AG10803 (cell line): ENCODE results near the gene CYS1.
"Not testable (repeated sequence)": the region's sequence is repeated elsewhere in the genome, so short reads cannot be mapped to it uniquely, and the experiment has no call there.

Source experiments
- DNase-seq: peaks from one replicate; pipeline ENCODE4 v3.0.0; 2010; ENCODE audit warnings: low read depth
- H3K4me3 ChIP-seq: 2 replicates; pipeline ENCODE4 v1.5.1; 2011; ENCODE audit warnings: mild to moderate bottlenecking, low read length, control low read depth
- TF ChIP-seq, protein P1 (sequence below): conservative IDR thresholded peaks from 2 replicates; pipeline ENCODE4 v1.5.1; 2011; ENCODE audit warnings: mild to moderate bottlenecking, low read length, control low read depth, inconsistent platforms

CYS1 gene

GRCh38 chr2:10017313-10017941 is 62.8 kb downstream of the CYS1 start:
- no peak for DNase-seq

DNA sequence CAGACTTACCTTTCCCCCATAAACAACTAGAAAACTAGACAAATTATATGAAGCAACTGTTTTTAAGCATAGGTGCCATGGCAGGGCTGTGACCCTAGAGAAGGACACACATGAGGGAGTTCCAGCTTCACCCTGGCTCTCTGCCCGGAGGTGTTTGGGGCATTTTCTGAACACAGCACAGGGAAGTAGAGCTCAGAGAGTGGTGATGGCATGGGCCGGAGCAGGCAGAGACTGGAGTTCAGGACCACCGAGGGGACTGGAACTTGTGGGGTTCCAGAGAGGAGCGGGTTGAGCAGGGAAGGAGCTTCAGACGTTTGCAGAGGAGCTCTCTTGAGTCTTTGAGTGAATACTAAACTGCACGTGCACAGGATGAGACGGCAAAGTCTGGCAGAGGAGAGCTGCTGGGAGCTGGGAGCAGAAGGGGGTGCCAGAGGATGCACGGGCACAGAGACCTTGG is 63.4 kb downstream of the CYS1 start:
- TF ChIP-seq, protein P1, sequence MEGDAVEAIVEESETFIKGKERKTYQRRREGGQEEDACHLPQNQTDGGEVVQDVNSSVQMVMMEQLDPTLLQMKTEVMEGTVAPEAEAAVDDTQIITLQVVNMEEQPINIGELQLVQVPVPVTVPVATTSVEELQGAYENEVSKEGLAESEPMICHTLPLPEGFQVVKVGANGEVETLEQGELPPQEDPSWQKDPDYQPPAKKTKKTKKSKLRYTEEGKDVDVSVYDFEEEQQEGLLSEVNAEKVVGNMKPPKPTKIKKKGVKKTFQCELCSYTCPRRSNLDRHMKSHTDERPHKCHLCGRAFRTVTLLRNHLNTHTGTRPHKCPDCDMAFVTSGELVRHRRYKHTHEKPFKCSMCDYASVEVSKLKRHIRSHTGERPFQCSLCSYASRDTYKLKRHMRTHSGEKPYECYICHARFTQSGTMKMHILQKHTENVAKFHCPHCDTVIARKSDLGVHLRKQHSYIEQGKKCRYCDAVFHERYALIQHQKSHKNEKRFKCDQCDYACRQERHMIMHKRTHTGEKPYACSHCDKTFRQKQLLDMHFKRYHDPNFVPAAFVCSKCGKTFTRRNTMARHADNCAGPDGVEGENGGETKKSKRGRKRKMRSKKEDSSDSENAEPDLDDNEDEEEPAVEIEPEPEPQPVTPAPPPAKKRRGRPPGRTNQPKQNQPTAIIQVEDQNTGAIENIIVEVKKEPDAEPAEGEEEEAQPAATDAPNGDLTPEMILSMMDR = no peak
- H3K4me3 ChIP-seq = no peak overlapping the region
- DNase-seq = no peak

More at GRCh38 chr2:10017313-10017941, 62.8 kb downstream of the CYS1 start:
- no peak overlapping the region for H3K4me3 ChIP-seq
- TF ChIP-seq, protein P1 = no peak

GRCh38 chr2:10016001-10016801 is 64.0 kb downstream of the CYS1 start:
- no peak for DNase-seq
- TF ChIP-seq, protein P1 = no peak
- H3K4me3 ChIP-seq = no peak overlapping the region

DNA sequence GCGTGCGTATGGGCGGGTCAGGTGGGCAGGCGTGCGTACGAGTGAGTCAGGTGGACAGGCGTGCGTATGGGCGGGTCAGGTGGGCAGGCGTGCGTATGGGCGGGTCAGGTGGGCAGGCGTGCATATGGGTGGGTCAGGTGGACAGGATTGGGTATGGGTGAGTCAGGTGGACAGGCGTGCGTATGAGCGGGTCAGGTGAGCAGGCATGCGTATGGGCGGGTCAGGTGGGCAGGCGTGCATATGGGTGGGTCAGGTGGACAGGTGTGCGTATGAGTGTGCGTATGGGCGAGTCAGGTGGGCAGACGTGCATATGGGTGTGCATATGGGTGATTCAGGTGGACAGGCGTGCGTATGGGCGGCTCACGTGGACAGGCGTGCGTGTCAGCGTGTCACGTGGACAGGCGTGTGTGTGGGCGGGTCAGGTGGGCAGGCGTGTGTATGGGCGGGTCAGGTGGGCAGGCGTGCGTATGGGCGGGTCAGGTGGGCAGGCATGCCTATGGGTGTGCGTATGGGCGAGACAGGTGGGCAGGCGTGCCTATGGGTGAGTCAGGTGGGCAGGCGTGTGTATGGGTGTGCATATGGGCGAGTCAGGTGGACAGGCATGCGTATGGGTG is 64.7 kb downstream of the CYS1 start:
- not testable (repeated sequence) for H3K4me3 ChIP-seq, DNase-seq

- TF ChIP-seq, protein P1 = no peak
- H3K4me3 ChIP-seq = no peak overlapping the region
- no peak for DNase-seq
Measured at GRCh38 chr2:10014418-10015190, 65.6 kb downstream of the CYS1 start.

DNA sequence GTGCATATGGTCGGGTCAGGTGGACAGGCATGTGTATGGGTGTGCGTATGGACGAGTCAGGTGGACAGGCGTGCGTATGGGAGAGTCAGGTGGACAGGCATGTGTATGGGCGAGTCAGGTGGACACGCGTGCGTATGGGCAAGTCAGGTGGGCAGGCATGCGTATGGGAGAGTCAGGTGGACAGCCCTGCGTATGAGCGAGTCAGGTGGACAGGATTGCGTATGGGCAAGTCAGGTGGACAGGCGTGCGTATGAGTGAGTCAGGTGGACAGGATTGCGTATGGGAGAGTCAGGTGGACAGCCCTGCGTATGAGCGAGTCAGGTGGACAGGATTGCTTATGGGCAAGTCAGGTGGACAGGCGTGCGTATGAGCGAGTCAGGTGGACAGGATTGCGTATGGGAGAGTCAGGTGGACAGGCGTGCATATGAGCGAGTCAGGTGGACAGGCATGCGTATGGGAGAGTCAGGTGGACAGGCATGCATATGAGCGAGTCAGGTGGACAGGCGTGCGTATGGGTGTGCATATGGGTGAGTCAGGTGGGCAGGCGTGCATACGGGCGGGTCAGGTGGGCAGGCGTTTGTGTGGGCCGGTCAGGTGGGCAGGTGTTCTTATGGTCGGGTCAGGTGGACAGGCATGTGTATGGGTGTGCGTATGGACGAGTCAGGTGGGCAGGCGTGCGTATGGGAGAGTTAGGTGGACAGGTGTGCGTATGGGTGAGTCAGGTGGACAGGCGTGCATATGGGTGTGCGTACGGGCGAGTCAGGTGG is 66.4 kb downstream of the CYS1 start:
- not testable (repeated sequence) for DNase-seq, H3K4me3 ChIP-seq

GRCh38 chr2:10012963-10013461 is 67.2 kb downstream of the CYS1 start:
- TF ChIP-seq, protein P1 = no peak
- DNase-seq = no peak
- no peak overlapping the region for H3K4me3 ChIP-seq

GRCh38 chr2:10012366-10012962 is 67.7 kb downstream of the CYS1 start:
- not testable (repeated sequence) for DNase-seq, H3K4me3 ChIP-seq

DNA sequence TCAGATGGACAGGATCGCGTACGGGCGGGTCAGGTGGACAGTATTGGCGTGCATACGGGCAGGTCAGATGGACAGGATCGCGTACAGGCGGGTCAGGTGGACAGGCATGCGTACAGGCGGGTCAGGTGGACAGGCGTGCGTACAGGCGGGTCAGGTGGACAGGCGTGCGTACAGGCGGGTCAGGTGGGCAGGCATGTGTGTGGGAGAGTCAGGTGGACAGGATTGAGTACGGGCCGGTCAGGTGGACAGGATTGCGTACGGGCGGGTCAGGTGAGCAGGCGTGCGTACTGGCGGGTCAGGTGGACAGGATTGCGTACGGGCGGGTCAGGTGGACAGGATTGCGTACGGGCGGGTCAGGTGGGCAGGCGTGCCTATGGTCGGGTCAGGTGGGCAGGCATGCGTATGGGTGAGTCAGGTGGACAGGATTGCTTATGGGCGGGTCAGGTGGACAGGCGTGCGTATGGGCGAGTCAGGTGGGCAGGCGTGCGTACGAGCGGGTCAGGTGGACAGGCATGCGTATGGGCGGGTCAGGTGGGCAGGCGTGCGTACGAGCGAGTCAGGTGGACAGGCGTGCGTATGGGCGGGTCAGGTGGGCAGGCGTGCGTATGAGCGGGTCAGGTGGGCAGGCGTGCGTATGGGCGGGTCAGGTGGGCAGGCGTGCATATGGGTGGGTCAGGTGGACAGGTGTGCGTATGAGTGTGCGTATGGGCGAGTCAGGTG is 68.4 kb downstream of the CYS1 start:
- H3K4me3 ChIP-seq, DNase-seq: not testable (repeated sequence)

GRCh38 chr2:10010861-10011605 is 69.2 kb downstream of the CYS1 start:
- not testable (repeated sequence) for H3K4me3 ChIP-seq, DNase-seq
